Coronary artery (tissue), 2 donors: ENCODE measurements around the gene HECW1.

Source experiments
- DNase-seq: peaks from one replicate; pipeline ENCODE4 v3.0.0-alpha.2; 2017; ENCODE audit warnings: low spot score
- H3K27ac ChIP-seq, 2 donors: fragments of 200-600 bp; sonication (generic); one replicate each; pipeline ENCODE4 v1.5.1; 2016 to 2019
- H3K4me3 ChIP-seq: fragments of 200-600 bp; sonication (generic); 2 replicates; pipeline ENCODE4 v1.5.1; 2016; ENCODE audit warnings: mild to moderate bottlenecking, moderate library complexity
- TF ChIP-seq, protein P1 (sequence below): fragments of 200-600 bp; sonication (generic); IDR thresholded peaks from one replicate; pipeline ENCODE4 v1.5.1; 2019; ENCODE audit warnings: antibody characterized with exemption

Gene HECW1

DNA sequence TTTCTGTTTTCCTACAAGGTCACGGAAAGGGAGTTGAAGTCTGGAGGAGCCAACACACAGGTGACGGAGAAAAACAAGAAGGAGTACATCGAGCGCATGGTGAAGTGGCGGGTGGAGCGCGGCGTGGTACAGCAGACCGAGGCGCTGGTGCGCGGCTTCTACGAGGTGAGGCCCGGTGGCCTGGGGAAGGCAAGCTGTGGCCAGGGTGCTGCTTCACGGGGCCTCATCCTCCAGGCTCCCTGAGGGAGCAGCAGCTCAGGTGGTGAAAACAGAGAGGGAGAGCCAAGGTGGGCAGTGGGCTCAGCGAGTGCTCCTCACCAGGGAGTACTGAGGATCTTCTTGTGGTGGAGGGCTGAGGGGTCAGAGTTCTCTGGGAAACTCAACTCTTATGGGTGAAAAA is 438.0 kb downstream of the HECW1 start:
- DNase-seq = no peak
- TF ChIP-seq, protein P1, sequence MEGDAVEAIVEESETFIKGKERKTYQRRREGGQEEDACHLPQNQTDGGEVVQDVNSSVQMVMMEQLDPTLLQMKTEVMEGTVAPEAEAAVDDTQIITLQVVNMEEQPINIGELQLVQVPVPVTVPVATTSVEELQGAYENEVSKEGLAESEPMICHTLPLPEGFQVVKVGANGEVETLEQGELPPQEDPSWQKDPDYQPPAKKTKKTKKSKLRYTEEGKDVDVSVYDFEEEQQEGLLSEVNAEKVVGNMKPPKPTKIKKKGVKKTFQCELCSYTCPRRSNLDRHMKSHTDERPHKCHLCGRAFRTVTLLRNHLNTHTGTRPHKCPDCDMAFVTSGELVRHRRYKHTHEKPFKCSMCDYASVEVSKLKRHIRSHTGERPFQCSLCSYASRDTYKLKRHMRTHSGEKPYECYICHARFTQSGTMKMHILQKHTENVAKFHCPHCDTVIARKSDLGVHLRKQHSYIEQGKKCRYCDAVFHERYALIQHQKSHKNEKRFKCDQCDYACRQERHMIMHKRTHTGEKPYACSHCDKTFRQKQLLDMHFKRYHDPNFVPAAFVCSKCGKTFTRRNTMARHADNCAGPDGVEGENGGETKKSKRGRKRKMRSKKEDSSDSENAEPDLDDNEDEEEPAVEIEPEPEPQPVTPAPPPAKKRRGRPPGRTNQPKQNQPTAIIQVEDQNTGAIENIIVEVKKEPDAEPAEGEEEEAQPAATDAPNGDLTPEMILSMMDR = no peak
- no peak overlapping the region for H3K4me3 ChIP-seq
- no peak overlapping the region for H3K27ac ChIP-seq

DNA sequence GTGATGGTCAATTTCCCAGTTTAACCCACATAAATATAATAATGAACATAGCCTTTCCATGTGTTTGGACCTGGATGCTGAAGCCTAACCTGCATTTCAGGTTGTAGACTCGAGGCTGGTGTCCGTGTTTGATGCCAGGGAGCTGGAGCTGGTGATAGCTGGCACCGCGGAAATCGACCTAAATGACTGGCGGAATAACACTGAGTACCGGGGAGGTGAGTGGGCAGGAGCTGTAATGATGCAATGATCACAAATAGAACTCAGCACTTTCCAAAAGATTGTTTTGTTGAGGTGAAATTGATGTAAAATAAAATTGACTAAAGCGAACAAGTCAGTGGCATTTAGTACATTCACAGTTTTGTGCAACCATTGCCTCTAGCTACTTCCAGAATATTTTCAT is 439.7 kb downstream of the HECW1 start:
- Histone ChIP-seq H3K27ac (no peak overlapping the region), H3K4me3 (no peak overlapping the region)
- no peak for DNase-seq
- TF ChIP-seq, protein P1 = no peak

DNA sequence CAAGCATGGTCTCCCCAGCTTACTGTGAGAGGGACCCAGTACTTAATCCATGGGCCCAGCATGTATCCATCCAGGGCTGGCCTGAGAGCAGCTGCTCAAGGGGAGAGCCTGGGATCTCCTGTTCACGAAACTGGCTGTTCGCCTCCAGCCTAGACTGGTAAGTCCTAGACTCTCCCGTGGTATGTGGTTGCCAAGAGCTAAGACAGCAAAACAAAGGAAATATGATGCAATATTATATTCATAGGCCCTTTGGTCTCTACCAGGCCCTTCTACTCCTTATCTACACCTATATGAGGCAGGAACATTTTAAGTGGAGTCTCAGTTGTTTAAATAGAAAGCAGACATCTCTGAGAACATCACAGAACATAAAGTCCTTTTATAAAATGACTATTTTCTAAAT is 441.6 kb downstream of the HECW1 start:
- no peak overlapping the region for H3K4me3 ChIP-seq
- H3K27ac ChIP-seq = no peak overlapping the region
- TF ChIP-seq, protein P1 = no peak
- no peak for DNase-seq

DNA sequence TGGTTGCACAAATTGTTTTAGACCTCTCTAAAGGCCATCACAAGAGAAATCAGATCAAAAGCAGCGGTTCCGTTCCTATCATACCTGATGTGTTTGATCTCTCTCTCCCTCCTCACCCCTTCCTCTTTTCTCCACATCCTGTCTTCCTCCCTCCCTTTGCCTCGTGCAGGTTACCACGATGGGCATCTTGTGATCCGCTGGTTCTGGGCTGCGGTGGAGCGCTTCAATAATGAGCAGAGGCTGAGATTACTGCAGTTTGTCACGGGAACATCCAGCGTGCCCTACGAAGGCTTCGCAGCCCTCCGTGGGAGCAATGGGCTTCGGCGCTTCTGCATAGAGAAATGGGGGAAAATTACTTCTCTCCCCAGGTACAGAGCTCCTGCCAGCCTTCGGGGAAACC is 442.0 kb downstream of the HECW1 start:
- no peak overlapping the region for H3K27ac ChIP-seq

DNA sequence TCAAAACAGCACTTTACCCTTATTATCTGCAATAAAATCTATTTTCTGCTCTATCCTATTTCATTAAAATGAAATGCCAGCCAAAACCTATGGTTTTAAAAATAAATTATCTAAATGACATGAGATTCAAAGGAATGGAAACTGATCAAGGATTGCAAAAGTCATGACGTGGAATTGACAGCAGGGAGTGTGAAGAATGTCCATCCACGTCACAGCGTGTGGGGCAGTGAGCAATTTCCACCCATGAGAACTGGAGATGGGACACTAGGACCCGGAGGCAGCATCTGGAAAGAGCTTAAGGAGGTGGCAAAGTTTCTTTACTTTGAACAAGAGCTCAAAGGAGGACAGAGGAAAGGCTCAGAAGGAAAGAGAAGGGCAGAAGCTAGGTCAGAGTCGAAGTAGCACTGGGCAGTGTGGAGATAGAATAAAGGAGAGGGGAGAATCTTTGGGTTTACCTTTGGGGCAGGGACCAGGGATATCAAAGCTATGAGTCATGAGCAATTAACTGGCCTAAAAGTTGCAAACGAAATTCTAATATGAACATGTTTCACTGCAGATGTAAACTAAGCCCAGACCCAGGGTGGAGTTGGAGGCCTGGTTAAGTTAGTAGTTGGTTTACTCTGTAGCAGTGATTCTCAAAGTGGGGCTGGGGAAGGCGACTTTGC is 445.5 kb downstream of the HECW1 start:
- TF ChIP-seq, protein P1 = no peak

More for the DNA sequence above, 442.0 kb downstream of the HECW1 start:
- no peak for DNase-seq
- no peak overlapping the region for H3K4me3 ChIP-seq
- TF ChIP-seq, protein P1 = no peak

DNA sequence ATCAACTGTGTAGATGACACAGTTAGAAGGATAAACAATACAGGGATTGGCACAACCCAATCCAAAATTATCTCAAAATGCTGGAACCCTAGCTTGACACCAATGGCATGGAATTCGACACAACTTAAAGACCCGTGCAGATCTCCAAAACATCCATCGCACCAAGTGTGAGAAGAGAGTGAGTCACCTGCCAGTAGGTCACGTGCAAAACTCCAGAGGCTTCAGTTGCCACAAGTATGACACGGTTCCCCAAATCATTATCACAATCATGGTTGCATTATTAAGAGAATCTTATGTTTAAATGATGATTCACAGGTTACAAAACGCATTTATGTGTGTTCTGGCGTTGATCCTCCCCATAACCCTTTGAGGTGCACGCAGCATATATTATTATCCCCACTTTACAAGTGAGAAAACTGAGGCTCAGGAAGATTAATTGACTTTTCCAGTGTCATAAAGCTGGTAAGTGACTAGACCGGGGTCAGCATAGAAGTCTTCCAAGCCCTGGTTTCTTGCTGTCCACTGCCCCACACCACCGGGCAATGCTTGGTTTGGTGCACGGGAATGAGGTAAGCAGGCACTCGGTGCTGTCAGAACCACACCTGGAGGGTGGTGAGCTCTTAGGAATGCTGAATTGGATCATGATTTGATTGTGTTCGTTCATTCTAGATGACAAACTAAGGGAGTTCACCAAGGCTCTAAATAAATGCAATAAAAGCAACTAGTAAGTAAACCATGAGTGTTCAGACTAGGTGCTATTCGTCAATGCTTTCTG is 446.9 kb downstream of the HECW1 start:
- Histone ChIP-seq H3K4me3 (no peak overlapping the region), H3K27ac (no peak overlapping the region)
- no peak for DNase-seq
- TF ChIP-seq, protein P1 = no peak

More for the DNA sequence above, 445.5 kb downstream of the HECW1 start:
- DNase-seq = no peak
- Histone ChIP-seq H3K27ac (no peak overlapping the region), H3K4me3 (no peak overlapping the region)

DNA sequence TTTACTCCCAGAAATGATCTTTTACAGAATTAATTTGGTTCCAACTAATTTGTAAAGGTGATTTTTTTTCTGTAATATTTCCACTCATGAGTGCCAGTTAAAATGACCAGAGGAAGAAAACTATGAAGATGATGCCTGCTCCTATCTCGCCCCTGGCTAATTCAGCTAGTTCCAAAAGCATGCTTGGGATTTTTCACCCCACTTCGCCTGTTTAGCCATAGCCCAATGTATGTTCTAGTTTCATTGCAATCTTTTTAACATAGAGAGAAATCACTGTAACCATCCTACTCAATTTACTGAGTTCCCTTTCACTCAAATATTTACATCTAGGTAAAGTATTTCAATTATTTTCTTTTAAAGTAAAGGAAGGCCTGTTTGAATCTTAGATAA is 447.5 kb downstream of the HECW1 start:
- TF ChIP-seq, protein P1 = no peak
- H3K27ac ChIP-seq = no peak overlapping the region
- H3K4me3 ChIP-seq = no peak overlapping the region
- no peak for DNase-seq
